ENCODE measurements around the gene SLC39A11.
"Not testable (repeated sequence)": the region's sequence is repeated elsewhere in the genome, so short reads cannot be mapped to it uniquely, and the experiment has no call there.

Gene SLC39A11

GRCh38 chr17:72903522-72903921, 189.0 kb downstream of the SLC39A11 start:
- DNase-seq: no peak

DNA sequence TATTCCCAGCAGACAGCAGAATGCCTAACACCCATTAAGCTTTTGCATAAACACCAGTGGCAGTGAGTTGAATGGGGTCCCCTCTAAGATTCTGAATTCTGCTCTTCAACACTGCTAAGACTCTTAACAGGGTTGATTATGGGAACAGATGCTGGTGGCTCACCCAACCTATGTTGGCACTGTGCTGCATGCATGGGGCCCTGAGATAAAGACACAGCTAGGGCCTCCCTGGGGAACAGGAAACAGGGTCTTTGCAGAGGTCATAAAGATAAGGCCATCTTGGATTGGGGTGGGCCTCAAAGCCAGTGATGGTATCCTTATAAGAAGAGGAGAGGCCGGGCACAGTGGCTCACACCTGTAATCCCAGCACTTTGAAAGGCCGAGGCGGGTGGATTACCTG, 190.8 kb downstream of the SLC39A11 start:
- no peak for DNase-seq

DNA sequence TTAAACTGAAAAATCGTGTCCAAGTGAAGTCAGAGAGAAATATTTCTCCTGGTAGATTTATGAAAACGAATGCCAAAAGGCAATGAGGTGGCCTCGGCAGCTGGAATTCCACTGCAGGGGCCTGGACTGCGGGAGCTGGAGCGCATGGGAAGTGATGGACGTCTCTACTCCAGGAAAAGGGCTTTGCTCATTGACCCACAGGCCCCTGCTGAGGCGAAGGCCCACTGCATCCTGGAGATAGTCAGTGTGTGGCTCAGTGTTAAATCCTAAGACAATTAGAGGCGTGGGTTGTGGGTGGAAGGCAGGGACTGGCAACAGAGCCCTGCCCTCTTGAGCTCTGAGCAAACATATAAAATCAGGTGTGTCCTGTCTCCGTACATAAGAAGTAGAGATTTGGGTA, 191.4 kb downstream of the SLC39A11 start:
- DNase-seq: no peak

DNA sequence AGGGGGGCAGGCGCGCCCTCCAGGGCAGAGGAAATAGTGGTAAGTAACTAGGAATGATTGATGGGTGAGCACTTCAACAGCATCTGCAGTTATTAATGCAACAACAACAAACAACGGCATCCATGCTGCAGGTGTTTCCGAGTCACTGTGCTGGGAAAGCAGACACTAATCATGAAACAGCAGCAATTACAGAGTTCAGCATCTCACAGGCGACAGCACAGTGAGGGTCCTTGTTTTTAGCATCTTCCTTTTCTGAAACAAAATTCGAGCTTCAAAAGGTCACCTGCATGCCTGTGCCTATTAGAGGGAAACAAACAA, 191.9 kb downstream of the SLC39A11 start:
- DNase-seq: no peak

- no peak for DNase-seq
Measured at GRCh38 chr17:72898725-72899124, 193.8 kb downstream of the SLC39A11 start.

DNA sequence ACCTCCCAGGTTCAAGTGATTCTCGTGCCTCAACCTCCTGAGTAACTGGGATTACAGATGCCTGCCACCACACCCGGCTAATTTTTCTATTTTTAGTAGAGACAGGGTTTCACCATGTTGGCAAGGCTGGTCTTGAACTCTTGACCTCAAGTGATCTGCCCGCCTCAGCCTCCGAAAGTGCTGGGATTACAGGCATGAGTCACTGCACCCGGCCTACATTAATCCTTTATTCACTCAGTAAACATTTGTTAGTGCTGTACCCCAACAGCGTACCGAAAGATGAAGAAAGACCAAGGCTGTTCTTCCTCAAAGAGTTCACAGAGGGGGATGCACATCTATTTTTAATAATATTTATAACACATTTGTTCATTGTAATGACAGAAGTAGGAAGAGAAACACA, 196.2 kb downstream of the SLC39A11 start:
- not testable (repeated sequence) for DNase-seq

DNA sequence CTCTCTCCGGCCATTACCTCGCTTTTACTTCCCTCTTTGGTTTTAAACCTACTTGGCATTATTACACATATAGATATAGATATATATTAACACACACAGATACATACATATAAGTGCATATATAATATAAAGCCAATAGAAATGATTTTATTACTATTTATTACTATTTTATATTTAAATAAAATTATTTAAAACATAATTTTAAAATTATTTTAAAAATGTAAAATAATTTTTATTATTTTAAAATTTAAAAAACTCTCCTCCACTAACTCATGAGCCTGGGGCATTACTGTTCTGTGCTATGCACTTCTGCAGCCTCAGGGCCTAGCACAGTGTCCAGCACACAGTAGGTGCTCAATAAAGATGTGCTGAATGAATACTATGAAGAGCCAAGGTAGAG, 200.9 kb downstream of the SLC39A11 start:
- no peak for DNase-seq

DNA sequence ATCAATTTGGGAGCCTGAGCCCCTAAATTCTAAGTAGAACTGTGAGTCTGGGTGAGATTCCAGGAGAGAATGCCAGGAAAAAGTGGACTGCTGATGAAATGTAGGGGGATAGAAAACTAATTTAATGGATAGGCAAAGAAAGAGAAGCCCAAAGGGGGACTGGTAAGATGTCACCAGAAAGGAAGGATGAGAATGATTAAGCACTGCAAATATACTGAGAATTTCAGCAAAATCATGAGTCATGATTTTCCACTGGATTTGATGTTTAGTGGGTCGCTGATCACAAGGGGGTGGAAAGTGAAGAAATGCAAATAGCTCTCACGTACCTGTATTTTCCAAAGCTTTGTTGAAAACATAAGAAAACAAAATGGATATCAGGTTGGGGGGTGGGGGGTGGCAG, 201.8 kb downstream of the SLC39A11 start:
- DNase-seq: no peak

DNA sequence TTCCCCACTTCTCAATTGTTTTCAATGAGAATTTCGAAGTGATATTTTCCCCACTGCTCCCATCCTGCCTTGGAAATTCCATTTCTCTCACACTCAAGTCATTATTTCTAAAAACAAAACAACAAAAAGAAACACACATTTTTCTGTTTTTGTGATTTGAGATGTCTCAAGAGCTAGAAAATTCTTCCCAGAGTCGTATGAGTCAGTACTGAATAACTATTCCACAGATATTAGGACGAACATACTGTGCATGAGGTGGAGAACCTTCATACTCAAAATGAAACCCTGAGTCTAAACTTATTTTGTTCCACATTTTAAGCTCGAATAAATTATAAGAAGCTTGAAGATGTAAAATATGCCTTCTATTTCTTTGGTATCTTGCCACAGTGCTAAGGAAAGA, 204.6 kb downstream of the SLC39A11 start:
- no peak for DNase-seq

GRCh38 chr17:72887322-72887721, 205.2 kb downstream of the SLC39A11 start:
- DNase-seq: no peak

DNA sequence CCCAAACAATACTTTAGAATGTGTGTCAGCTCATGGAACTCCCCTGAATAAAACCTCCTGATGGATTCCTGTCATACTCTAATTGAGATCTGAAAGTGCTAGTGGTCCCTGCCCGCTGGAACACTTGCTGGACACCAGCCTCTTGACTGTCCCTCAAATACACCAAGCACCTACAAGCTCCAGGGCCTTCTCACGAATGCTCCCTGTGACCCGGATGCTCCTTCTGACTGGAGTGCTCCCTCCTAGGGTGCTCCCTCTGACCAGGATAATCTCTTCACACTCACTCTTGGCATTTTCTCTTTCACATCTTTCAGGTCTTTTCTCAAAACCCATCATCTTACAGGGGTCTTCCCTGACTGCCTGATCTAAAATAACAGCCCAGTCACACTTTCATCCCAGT, 205.9 kb downstream of the SLC39A11 start:
- no peak for DNase-seq

GRCh38 chr17:72884066-72884465, 208.4 kb downstream of the SLC39A11 start:
- no peak for DNase-seq

- DNase-seq: no peak
Measured at GRCh38 chr17:72883351-72883750, 209.1 kb downstream of the SLC39A11 start.

- DNase-seq: no peak
Measured at GRCh38 chr17:72882426-72882825, 210.1 kb downstream of the SLC39A11 start.

DNA sequence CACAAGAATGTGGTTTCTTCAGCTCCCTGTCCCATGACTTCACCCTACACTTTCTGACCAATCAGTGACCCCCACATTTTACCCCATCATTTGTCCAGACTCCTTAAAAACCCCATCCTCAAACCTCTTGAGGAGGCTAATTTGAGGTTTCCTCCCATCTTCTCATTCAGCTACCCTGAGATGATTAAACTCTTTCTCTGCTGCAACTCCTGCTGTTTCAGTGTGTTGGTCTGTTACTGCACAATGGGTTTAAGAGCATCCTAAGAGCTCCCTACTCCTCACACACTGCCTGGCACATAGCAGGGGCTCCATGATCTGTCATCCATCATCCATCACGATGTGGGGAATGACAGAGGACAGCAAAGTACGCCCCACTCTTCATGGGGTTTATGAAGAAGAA, 212.6 kb downstream of the SLC39A11 start:
- DNase-seq: no peak

- no peak for DNase-seq
Measured at GRCh38 chr17:72878975-72879660, 213.4 kb downstream of the SLC39A11 start.

- DNase-seq: no peak
Measured at GRCh38 chr17:72877348-72877747, 215.1 kb downstream of the SLC39A11 start.

DNA sequence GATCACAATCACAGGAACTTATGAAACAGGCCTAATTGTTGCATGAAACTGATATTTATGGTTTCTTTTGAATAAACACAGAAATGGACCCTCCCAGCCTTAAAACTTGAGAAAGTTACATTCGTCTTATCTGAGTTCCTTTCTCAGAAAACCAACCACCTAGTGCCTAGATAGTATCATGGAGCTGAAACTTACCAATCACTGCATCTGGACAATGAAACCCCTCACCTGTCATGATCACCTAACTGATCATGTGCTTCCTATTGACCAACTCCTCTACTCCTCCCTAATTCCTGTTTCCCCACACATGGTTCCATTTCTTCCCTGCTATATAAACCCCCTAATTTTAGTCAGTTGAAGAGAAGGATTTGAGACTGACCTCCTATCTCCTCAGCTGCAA, 216.1 kb downstream of the SLC39A11 start:
- DNase-seq: no peak

DNA sequence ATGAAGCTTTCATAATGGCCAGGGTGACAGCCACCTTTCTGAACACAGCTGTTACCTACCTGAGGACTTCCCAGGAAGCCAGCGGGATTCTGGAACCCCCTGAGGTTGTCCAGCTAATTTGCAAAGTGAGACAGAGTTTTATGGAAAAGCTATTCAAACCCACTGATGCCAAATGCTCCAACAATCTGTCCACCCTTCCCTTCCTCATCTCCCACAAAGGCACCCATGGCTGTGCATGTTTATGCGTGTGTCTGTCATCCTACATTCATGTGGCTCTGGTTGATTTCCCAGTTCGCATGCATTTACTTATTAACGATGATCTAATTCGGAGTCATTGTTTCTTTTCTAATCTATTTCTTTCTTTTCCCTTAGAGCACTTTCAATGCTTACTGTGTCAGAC, 217.1 kb downstream of the SLC39A11 start:
- no peak for DNase-seq

DNA sequence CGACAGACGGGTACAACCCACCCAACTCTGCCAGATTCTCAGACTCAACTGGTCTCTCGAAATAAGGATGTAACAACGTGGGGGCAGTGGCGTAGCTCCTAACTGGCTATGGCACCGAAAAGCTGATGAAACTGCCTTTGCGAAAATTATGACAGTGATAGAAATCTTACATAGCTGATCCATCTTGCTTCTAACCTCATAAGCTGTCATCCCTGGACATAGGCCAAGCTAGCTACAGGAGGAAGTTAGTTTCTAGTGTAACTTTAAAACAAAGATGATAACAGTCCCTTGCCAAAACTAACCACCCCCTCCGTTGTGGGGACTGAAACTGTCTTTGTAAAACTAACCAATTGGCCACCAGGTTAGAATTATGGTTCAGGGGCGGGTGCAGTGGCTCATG, 220.1 kb downstream of the SLC39A11 start:
- no peak for DNase-seq

GRCh38 chr17:72870367-72870985, 222.0 kb downstream of the SLC39A11 start:
- DNase-seq: no peak

DNA sequence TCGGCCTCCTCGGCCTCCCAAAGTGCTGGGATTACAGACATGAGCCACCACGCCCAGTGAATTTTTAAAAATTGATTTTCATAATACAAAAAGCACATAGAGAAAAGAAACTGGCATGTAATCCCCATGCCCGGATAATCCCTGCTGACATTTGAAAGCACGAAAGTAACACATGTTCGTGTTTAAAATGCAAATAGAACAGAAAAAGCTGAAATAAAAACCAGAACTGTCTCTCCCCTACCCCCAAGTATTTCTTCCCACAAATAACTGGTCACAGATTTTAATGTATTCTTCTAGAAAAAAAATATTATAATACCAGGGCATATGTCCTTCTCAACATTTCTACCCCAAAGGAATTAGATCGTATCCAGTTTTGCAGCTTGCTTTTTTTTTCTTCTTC, 222.9 kb downstream of the SLC39A11 start:
- no peak for DNase-seq

- no peak for DNase-seq
Measured at GRCh38 chr17:72865954-72866353, 226.5 kb downstream of the SLC39A11 start.

DNA sequence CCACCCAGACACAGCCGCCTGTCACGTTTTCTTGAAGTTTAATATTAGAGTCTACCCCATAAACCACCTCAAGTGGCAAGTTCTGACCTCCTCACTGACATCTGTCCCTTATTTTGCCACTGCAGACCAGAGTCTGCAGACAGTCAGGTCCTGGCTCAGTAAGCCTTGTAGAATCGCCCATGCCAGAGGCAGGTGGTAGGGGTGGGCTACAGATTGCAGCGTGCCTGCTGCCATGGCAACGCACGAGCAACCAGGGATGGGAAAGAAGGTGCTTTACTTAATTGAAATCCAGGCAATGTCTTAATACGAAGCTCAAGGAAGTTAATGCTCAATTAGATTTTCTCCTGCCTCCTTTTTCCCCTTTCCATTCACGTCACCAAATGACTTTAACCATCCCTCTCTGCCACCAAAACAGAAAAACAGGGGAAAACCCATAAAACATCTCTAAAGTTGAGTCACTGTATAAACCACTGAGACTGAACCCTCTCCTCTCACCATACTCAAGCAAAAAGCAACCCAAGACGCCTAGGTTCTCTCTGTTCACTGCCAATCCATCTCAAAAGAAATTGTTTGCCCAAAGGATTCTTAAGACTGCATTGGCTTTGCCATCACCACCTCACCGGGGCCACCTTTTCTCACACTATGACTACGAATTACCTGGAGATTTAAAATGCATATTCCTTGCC, 228.8 kb downstream of the SLC39A11 start:
- DNase-seq: no peak
